GM19324 (cell line): ENCODE measurements around the gene LAMTOR5.
"Not testable (repeated sequence)": the region's sequence is repeated elsewhere in the genome, so short reads cannot be mapped to it uniquely, and the experiment has no call there.

Experiments
- ATAC-seq: cut with Tn5 transposase; IDR thresholded peaks from one replicate; pipeline ENCODE4 v1.9.1; 2021; ENCODE audit warnings: mild to moderate bottlenecking, moderate library complexity; ENCODE audit not compliant: unreplicated experiment, low FRiP score

The LAMTOR5 gene

GRCh38 chr1:110407260-110408210 is at the start of gene LAMTOR5:
Gene LAMTOR5, minus strand, starts transcription at chr1:110407694. Its CDS starts 74 bp downstream, at chr1:110407620.
- ATAC-seq = peak; percentile 88

GRCh38 chr1:110457206-110457605 is 49.7 kb upstream of the LAMTOR5 start:
- no peak for ATAC-seq

- no peak for ATAC-seq
Observed at GRCh38 chr1:110455151-110455550, 47.7 kb upstream of the LAMTOR5 start.

DNA sequence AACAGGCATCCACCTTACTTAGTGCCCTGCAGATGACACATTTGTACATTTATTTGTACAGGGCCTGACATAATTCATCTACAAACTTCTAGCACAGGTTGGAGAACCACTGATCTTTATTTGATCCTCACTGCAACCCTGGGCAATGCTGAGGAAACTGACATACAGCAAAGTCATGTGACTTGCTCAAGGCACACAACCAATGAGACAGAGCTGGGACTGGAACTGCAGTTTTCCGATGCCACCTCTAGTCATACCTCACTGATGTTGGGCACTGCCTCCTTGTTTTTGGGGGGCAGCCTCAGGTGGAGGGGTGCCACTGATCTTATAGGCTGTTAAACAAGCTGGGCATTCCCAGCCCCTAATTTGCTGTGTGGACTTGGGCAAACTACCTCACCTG is 46.8 kb upstream of the LAMTOR5 start:
- no peak for ATAC-seq

DNA sequence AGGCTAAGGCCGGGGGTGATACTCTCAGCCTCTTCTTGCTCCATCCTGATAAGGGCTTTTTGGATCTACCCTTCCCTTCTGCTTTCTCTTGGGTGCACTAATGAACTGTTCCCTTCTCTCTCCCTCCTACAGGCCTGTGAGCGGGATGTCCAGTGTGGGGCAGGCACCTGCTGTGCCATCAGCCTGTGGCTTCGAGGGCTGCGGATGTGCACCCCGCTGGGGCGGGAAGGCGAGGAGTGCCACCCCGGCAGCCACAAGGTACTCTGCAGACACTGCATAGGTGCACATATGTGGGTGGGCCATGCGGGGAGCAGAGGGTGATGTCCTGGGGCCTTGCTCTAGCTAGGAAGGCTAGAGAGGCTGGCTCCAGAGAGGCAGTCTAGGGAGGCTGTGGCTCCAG is 46.3 kb upstream of the LAMTOR5 start:
- no peak for ATAC-seq

- no peak for ATAC-seq
Observed at GRCh38 chr1:110452330-110452729, 44.8 kb upstream of the LAMTOR5 start.

DNA sequence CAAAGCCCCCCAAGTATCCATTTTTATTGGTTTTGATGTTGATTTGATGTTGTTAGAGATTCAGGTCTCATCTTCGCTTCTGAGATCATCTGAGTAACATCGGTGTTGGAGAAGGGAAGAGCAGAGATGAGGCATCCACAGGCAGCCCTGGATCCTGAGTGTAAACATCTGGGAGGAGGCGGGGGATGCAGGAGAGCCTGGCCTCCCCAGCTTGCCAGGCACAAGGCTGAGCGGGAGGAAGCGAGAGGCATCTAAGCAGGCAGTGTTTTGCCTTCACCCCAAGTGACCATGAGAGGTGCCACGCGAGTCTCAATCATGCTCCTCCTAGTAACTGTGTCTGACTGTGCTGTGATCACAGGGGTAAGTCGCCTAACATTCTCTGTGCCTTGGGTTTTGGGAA is 43.4 kb upstream of the LAMTOR5 start, which contains the start of gene PROK1:
PROK1 (plus strand) TSS at position 221 of the 400 bp plus-strand sequence; CDS start at position 289, 68 bp downstream.
- no peak for ATAC-seq

DNA sequence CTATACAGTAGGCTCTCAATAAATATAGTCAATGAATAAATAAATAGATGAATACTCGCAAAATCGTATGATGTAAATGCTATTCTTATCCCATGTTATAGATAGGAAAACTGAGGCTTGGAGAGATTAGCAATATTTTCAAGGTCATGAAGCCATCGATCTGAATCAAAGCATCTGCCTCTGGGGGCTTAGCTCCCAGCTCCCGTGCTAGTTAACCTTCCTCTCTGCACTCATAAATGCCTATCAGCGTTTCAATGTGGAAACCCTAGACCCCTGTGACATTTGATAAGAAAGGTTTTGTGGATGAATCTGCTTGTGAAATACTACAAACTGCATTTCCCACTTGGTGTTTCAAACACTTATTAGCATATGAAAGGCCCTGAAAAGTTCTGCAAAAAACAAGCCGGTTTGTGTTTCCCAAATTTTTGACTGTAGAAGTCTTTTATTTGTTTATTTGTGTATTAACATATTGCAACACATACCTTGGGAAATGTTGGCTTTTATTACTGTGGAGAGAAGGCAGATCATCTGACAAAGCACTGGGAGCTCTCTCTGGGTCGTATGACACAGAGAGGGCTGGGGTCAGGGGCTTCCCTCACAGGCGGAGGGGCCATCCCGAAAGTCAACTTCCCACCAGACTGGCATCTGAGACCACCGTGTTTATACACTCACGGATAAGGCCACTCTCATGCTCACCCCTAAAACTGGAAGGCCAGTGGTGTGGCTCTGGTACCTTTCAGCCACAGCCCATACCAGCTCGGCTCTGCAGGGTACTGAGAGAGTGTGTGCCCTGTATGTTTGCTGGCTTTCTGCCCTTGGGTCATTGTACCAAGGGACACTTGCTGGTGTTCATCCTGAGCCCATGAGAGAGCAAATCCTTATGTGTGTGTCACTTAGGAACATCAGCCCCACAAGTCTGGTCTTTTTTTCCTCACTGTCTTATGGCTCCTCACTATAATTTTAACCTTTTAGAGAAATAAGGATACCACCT is 42.5 kb upstream of the LAMTOR5 start:
- no peak for ATAC-seq

DNA sequence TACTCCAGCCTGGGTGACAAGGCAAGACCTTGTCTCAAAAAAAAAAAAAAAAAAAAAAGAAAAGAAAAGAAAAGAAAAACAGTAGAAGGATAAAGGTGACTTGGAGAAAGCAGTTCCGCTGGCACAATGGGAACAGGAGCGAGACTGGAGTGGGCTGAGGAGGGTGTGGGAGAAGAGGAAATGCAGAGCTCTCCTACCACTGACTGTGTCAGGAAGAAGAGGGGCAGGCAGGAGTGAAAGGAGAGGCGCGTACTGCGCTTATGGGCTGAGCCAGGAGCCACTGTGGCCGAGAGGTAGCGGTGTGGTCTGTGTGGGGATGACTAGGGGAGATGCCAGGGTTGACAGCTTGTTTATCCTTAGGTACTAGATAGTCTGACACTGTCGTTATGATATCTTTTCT is 37.1 kb upstream of the LAMTOR5 start:
- ATAC-seq = no peak

GRCh38 chr1:110443451-110443850 is 36.0 kb upstream of the LAMTOR5 start:
- no peak for ATAC-seq

- no peak for ATAC-seq
Observed at GRCh38 chr1:110441888-110442287, 34.4 kb upstream of the LAMTOR5 start.

GRCh38 chr1:110440877-110441276 is 33.4 kb upstream of the LAMTOR5 start:
- ATAC-seq = no peak

GRCh38 chr1:110439873-110440272 is 32.4 kb upstream of the LAMTOR5 start:
- ATAC-seq = not testable (repeated sequence)

DNA sequence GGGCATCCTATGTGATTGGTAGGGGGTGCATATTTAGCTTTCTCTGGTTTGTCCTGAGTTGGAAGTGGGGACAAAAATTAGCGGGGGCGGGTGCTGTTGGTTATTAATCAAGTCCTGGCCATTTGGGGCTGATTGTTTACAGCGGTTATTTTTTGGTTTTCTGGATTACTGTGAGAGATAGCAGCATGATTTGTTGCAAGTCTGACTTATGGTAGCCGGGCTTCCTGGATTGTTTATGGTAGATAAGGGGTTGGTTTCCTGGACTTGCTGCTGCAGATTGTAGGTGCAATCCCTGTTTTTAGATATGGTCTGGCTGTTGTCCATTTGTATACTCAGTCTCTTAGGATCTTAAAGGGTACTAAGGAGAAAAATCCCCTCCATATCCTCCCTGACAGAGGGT is 31.4 kb upstream of the LAMTOR5 start:
- no peak for ATAC-seq

DNA sequence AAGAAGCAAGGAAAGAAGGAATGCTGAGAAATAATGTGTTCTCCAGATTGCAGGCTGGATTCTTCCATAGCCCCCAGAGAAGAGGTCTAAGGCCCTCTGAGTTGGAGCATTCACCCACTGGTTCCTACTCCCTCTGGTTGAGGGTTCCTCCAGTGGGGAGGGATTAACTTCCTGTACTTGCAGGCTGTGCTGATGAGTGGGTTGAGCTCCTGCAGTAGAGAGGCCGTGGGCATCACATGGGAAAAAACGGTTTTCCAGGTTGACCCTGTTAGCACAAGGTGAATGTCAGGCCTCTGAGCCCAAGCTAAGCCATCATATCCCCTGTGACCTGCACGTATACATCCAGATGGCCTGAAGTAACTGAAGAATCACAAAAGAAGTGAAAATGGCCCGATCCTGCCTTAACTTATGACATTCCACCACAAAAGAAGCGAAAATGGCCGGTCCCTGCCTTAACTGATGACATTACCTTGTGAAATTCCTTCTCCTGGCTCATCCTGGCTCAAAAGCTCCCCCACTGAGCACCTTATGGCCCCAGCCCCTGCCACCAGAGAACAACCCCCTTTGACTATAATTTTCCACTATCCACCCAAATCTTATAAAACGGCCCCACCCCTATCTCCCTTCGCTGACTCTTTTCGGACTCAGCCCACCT is 30.3 kb upstream of the LAMTOR5 start:
- ATAC-seq = not testable (repeated sequence)

GRCh38 chr1:110436635-110437034 is 29.1 kb upstream of the LAMTOR5 start:
- ATAC-seq = no peak

DNA sequence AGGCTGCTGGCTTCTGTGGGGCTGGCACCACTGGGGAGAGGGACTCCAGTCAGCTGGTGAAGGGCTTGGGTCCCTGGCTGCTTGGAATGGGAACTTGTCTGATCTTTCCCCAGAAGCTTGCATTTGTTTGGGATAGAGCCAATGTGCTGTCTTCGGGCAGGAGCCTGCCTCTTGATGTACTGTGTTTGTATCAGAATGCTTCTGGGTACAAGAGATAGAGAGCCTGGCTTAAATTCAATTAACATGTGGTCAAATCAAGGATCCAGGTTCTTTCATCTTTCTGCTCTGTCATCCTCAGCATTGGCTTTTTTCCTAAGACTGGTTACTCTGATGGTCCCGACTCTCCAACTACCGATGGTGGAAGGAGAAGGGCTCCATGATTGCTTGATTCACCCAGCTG is 27.5 kb upstream of the LAMTOR5 start:
- ATAC-seq = no peak

DNA sequence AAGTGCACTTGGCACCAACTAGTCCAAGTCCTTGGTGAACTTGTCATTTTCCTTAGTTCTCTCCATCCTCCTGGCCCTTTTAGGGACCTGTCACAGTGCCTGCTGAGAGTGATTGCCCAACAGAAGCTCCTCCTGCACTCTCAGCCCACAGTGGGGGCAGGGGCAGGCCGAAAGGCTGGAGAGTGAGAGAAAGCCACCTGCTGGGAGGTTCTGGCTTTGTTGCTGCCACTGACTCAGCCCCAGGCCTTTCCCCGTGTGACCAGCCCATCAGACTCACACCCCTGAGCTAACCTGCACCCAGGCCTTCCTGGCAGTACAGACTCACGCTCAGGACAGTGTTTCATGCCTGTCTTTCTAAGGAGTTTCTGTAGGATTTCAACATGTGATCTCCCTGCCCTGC is 26.3 kb upstream of the LAMTOR5 start:
- ATAC-seq = no peak

- ATAC-seq = no peak
Observed at GRCh38 chr1:110433213-110433612, 25.7 kb upstream of the LAMTOR5 start.

- ATAC-seq = no peak
Observed at GRCh38 chr1:110430901-110431300, 23.4 kb upstream of the LAMTOR5 start.
